Measurements from ENCODE around the gene ZKSCAN8. TPM values are rescaled to one million over a fixed set of nuclear protein-coding genes. Genes with fewer than 3 reads are reported as not detected.
"Not testable (repeated sequence)": the region's sequence is repeated elsewhere in the genome, so short reads cannot be mapped to it uniquely, and the experiment has no call there.

Gene ZKSCAN8
- total RNA-seq, 2 experiments from 2014 or later, result 14.8 to 15.0 TPM

- H3K9me3 Mint-ChIP-seq; H3K4me3 Mint-ChIP-seq; intact Hi-C loops (cut with micrococcal nuclease); DNase-seq; H3K27ac Mint-ChIP-seq; H3K27me3 Mint-ChIP-seq (ENCODE audit: low read depth): not testable (repeated sequence)
- CTCF ChIA-PET, result interaction anchor here (1.1 kb wide), 1 partner anchor 10 kb away, joined by 3 read pairs; no protein-coding TSS in a partner anchor
- Mint-ChIP-seq H3K4me1 (ENCODE audit: low read depth) (peaks cover 35% of the 10 kb centered on the region), H3K36me3 (ENCODE audit: low read depth) (peaks cover 42% of the 10 kb centered on the region)
Observed at GRCh38 chr6:28122283-28122682, 19.4 kb upstream of the ZKSCAN8 start.

- peak within 1 kb of the TSS; percentile 89 for H3K27ac Mint-ChIP-seq
- H3K4me3 Mint-ChIP-seq, result peak within 1 kb of the TSS; percentile 94
- H3K9me3 Mint-ChIP-seq, result no peaks in the 10 kb centered on the region
- intact Hi-C loops (cut with micrococcal nuclease), result loop anchor here (2.0 kb wide), 2 partner anchors 16 to 20 kb away; partner anchors contain the start of gene ZKSCAN8
- no peaks in the 10 kb centered on the region for H3K27me3 Mint-ChIP-seq (ENCODE audit: low read depth)
- H3K4me1 Mint-ChIP-seq (ENCODE audit: low read depth), result peaks cover 47% of the 10 kb centered on the region
- CTCF ChIA-PET, result no interaction called here
- H3K36me3 Mint-ChIP-seq (ENCODE audit: low read depth), result peaks cover 36% of the 10 kb centered on the region
- DNase-seq, result peak; percentile 78
Observed at GRCh38 chr6:28124350-28124970, 17.2 kb upstream of the ZKSCAN8 start, which contains the start of gene ZSCAN16. TSS of gene ZSCAN16 (plus strand) at chr6:28124609. CDS start at chr6:28125444, 835 bp downstream.

GRCh38 chr6:28124971-28125353, 16.7 kb upstream of the ZKSCAN8 start:
- CTCF ChIA-PET, result interaction anchor here (1.0 to 1.4 kb wide), 2 partner anchors 12 to 231 kb away, joined by 3 read pairs; no protein-coding TSS in a partner anchor
- H3K4me3 Mint-ChIP-seq, result peak overlapping the region; percentile 94
- peaks cover 51% of the 10 kb centered on the region for H3K4me1 Mint-ChIP-seq (ENCODE audit: low read depth)
- no peaks in the 10 kb centered on the region for H3K9me3 Mint-ChIP-seq
- H3K36me3 Mint-ChIP-seq (ENCODE audit: low read depth), result peaks cover 34% of the 10 kb centered on the region
- peak overlapping the region; percentile 89 for H3K27ac Mint-ChIP-seq
- no peak for DNase-seq
- H3K27me3 Mint-ChIP-seq (ENCODE audit: low read depth), result no peaks in the 10 kb centered on the region
- intact Hi-C loops (cut with micrococcal nuclease), result loop anchor here (2.0 kb wide), 2 partner anchors 16 to 20 kb away; partner anchors contain the start of gene ZKSCAN8

GRCh38 chr6:28125401-28125800, 16.3 kb upstream of the ZKSCAN8 start:
- peaks cover 30% of the 10 kb centered on the region for H3K36me3 Mint-ChIP-seq (ENCODE audit: low read depth)

GRCh38 chr6:28134015-28134414, 7.7 kb upstream of the ZKSCAN8 start:
- peaks cover 65% of the 10 kb centered on the region for H3K4me1 Mint-ChIP-seq (ENCODE audit: low read depth)
- H3K4me3 Mint-ChIP-seq, result peak overlapping the region; percentile 11
- H3K36me3 Mint-ChIP-seq (ENCODE audit: low read depth), result peaks cover 16% of the 10 kb centered on the region
- peak; percentile 57 for DNase-seq
- H3K27ac Mint-ChIP-seq, result peak overlapping the region; percentile 48
- no peaks in the 10 kb centered on the region for H3K9me3 Mint-ChIP-seq
- intact Hi-C loops (cut with micrococcal nuclease), result loop anchor here (1.0 to 10.0 kb wide), 2 partner anchors 222 to 761 kb away; no protein-coding TSS in a partner anchor
- CTCF ChIA-PET, result interaction anchor here (0.8 kb wide), 1 partner anchor 222 kb away, joined by 3 read pairs; no protein-coding TSS in a partner anchor
- no peaks in the 10 kb centered on the region for H3K27me3 Mint-ChIP-seq (ENCODE audit: low read depth)

More at GRCh38 chr6:28125401-28125800, 16.3 kb upstream of the ZKSCAN8 start:
- no peaks in the 10 kb centered on the region for H3K9me3 Mint-ChIP-seq
- H3K4me3 Mint-ChIP-seq, result peak overlapping the region; percentile 94
- no peaks in the 10 kb centered on the region for H3K27me3 Mint-ChIP-seq (ENCODE audit: low read depth)
- DNase-seq, result no peak
- intact Hi-C loops (cut with micrococcal nuclease), result loop anchor here (2.0 kb wide), 2 partner anchors 15 to 21 kb away; partner anchors contain the start of gene ZKSCAN8
- peak overlapping the region; percentile 89 for H3K27ac Mint-ChIP-seq
- CTCF ChIA-PET, result interaction anchor here (1.0 to 1.4 kb wide), 2 partner anchors 12 to 230 kb away, joined by 3 read pairs; no protein-coding TSS in a partner anchor
- peaks cover 54% of the 10 kb centered on the region for H3K4me1 Mint-ChIP-seq (ENCODE audit: low read depth)

GRCh38 chr6:28134716-28135115, 7.0 kb upstream of the ZKSCAN8 start:
- intact Hi-C loops (cut with micrococcal nuclease), result loop anchor here (1.0 to 10.0 kb wide), 5 partner anchors 222 to 760 kb away; a partner anchor contains a TSS
- no peaks in the 10 kb centered on the region for H3K27me3 Mint-ChIP-seq (ENCODE audit: low read depth)
- H3K4me1 Mint-ChIP-seq (ENCODE audit: low read depth), result peaks cover 65% of the 10 kb centered on the region
- H3K27ac Mint-ChIP-seq, result peak overlapping the region; percentile 74
- H3K9me3 Mint-ChIP-seq, result no peaks in the 10 kb centered on the region
- CTCF ChIA-PET, result interaction anchor here (0.8 kb wide), 1 partner anchor 9 kb away, joined by 7 read pairs; no protein-coding TSS in a partner anchor
- peaks cover 12% of the 10 kb centered on the region for H3K36me3 Mint-ChIP-seq (ENCODE audit: low read depth)
- DNase-seq, result no peak
- H3K4me3 Mint-ChIP-seq, result no peak overlapping the region

GRCh38 chr6:28135393-28135792, 6.3 kb upstream of the ZKSCAN8 start:
- no peaks in the 10 kb centered on the region for H3K27me3 Mint-ChIP-seq (ENCODE audit: low read depth)
- peak overlapping the region; percentile 99 for H3K27ac Mint-ChIP-seq
- H3K36me3 Mint-ChIP-seq (ENCODE audit: low read depth), result peaks cover 12% of the 10 kb centered on the region
- intact Hi-C loops (cut with micrococcal nuclease), result loop anchor here (5.0 to 10.0 kb wide), 4 partner anchors 318 to 759 kb away; a partner anchor contains a TSS
- peak overlapping the region; percentile 97 for H3K4me3 Mint-ChIP-seq
- CTCF ChIA-PET, result no interaction called here
- no peaks in the 10 kb centered on the region for H3K9me3 Mint-ChIP-seq
- DNase-seq, result no peak
- H3K4me1 Mint-ChIP-seq (ENCODE audit: low read depth), result peaks cover 67% of the 10 kb centered on the region

GRCh38 chr6:28136585-28137504, 4.8 kb upstream of the ZKSCAN8 start:
- H3K4me3 Mint-ChIP-seq, result peak overlapping the region; percentile 97
- H3K4me1 Mint-ChIP-seq (ENCODE audit: low read depth), result peaks cover 63% of the 10 kb centered on the region
- peaks cover 9% of the 10 kb centered on the region for H3K36me3 Mint-ChIP-seq (ENCODE audit: low read depth)
- CTCF ChIA-PET, result interaction anchor here (1.1 kb wide), 1 partner anchor 11 kb away, joined by 3 read pairs; no protein-coding TSS in a partner anchor
- H3K27me3 Mint-ChIP-seq (ENCODE audit: low read depth), result no peaks in the 10 kb centered on the region
- intact Hi-C loops (cut with micrococcal nuclease), result loop anchor here (1.0 to 10.0 kb wide), 11 partner anchors 33 to 758 kb away; partner anchors contain the start of genes ZKSCAN4 and ZSCAN12
- peak; percentile 82 for DNase-seq
- H3K27ac Mint-ChIP-seq, result peak overlapping the region; percentile 99
- no peaks in the 10 kb centered on the region for H3K9me3 Mint-ChIP-seq

GRCh38 chr6:28137505-28137981, 4.1 kb upstream of the ZKSCAN8 start:
- H3K4me1 Mint-ChIP-seq (ENCODE audit: low read depth), result peaks cover 61% of the 10 kb centered on the region
- intact Hi-C loops (cut with micrococcal nuclease), result loop anchor here (1.0 to 10.0 kb wide), 10 partner anchors 33 to 757 kb away; partner anchors contain the start of genes ZKSCAN4 and ZSCAN12
- no peaks in the 10 kb centered on the region for H3K9me3 Mint-ChIP-seq

GRCh38 chr6:28139860-28140543, 1.7 kb upstream of the ZKSCAN8 start:
- intact Hi-C loops (cut with micrococcal nuclease), result loop anchor here (2.0 to 10.0 kb wide), 8 partner anchors 15 to 755 kb away; partner anchors contain the start of genes ZSCAN16, ZSCAN23 and ZSCAN26
- peaks cover 52% of the 10 kb centered on the region for H3K4me1 Mint-ChIP-seq (ENCODE audit: low read depth)

More at GRCh38 chr6:28137505-28137981, 4.1 kb upstream of the ZKSCAN8 start:
- DNase-seq, result peak; percentile 39
- peak overlapping the region; percentile 99 for H3K27ac Mint-ChIP-seq
- H3K4me3 Mint-ChIP-seq, result peak overlapping the region; percentile 97
- H3K36me3 Mint-ChIP-seq (ENCODE audit: low read depth), result peaks cover 11% of the 10 kb centered on the region
- CTCF ChIA-PET, result interaction anchor here (0.9 to 1.1 kb wide), 2 partner anchors 12 to 223 kb away, joined by 3 read pairs; no protein-coding TSS in a partner anchor
- H3K27me3 Mint-ChIP-seq (ENCODE audit: low read depth), result no peaks in the 10 kb centered on the region

GRCh38 chr6:28140616-28141015, 1.1 kb upstream of the ZKSCAN8 start:
- peaks cover 55% of the 10 kb centered on the region for H3K4me1 Mint-ChIP-seq (ENCODE audit: low read depth)
- no peaks in the 10 kb centered on the region for H3K27me3 Mint-ChIP-seq (ENCODE audit: low read depth)
- CTCF ChIA-PET, result interaction anchor here (1.0 to 2.4 kb wide), 3 partner anchors 8 to 216 kb away, joined by 3 to 27 read pairs (median 4); no protein-coding TSS in a partner anchor
- DNase-seq, result no peak
- H3K36me3 Mint-ChIP-seq (ENCODE audit: low read depth), result peaks cover 17% of the 10 kb centered on the region
- intact Hi-C loops (cut with micrococcal nuclease), result loop anchor here (1.0 to 5.0 kb wide), 6 partner anchors 16 to 302 kb away; partner anchors contain the start of genes ZKSCAN4, ZNF165, ZSCAN16 and ZSCAN23
- H3K27ac Mint-ChIP-seq, result peak overlapping the region; percentile 80
- peak overlapping the region; percentile 91 for H3K4me3 Mint-ChIP-seq
- H3K9me3 Mint-ChIP-seq, result no peaks in the 10 kb centered on the region

More at GRCh38 chr6:28139860-28140543, 1.7 kb upstream of the ZKSCAN8 start:
- Mint-ChIP-seq H3K27ac (peak overlapping the region; percentile 80), H3K4me3 (peak overlapping the region; percentile 67), H3K36me3 (ENCODE audit: low read depth) (peaks cover 14% of the 10 kb centered on the region), H3K27me3 (ENCODE audit: low read depth) (no peaks in the 10 kb centered on the region), H3K9me3 (no peaks in the 10 kb centered on the region)
- peak; percentile 30 for DNase-seq
- CTCF ChIA-PET, result interaction anchor here (2.4 kb wide), 1 partner anchor 216 kb away, joined by 27 read pairs; no protein-coding TSS in a partner anchor
